Esophagus squamous epithelium (tissue), 4 donors: ENCODE measurements around the gene SNRPA.

Experiments used
- POLR2A ChIP-seq, 4 donors: fragments of 450-650 bp; IDR thresholded peaks; one replicate each; pipeline ENCODE4 v1.6.1; 2017; ENCODE audit warnings: antibody characterized with exemption in 4 of 4, mild to moderate bottlenecking in 4 of 4, moderate library complexity in 3 of 4
- TF ChIP-seq, protein P1 (sequence below), 6 experiments: fragments of 450-650 bp in 4 of 6; fragments of 200-600 bp in 2 of 6; sonication (generic) in 2 of 6; IDR thresholded peaks; one replicate each; pipeline ENCODE4 v1.5.1; 2016 to 2019; ENCODE audit warnings: antibody characterized with exemption in 6 of 6, mild to moderate bottlenecking in 4 of 6, moderate library complexity in 4 of 6

GRCh38 chr19:40707615-40708014 is 43.4 kb upstream of the SNRPA start:
- TF ChIP-seq, protein P1, sequence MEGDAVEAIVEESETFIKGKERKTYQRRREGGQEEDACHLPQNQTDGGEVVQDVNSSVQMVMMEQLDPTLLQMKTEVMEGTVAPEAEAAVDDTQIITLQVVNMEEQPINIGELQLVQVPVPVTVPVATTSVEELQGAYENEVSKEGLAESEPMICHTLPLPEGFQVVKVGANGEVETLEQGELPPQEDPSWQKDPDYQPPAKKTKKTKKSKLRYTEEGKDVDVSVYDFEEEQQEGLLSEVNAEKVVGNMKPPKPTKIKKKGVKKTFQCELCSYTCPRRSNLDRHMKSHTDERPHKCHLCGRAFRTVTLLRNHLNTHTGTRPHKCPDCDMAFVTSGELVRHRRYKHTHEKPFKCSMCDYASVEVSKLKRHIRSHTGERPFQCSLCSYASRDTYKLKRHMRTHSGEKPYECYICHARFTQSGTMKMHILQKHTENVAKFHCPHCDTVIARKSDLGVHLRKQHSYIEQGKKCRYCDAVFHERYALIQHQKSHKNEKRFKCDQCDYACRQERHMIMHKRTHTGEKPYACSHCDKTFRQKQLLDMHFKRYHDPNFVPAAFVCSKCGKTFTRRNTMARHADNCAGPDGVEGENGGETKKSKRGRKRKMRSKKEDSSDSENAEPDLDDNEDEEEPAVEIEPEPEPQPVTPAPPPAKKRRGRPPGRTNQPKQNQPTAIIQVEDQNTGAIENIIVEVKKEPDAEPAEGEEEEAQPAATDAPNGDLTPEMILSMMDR (IDR thresholded peaks at IDR 0.05) = no peak
- TF ChIP-seq POLR2A (IDR thresholded peaks at IDR 0.05) = no peak
